ENCODE data around the gene RASL10A. TPM values are rescaled to one million over a fixed set of nuclear protein-coding genes. Genes with fewer than 3 reads are reported as not detected.

Gene RASL10A
- total RNA-seq, 1 experiment from 2014 or later, result 0.82 TPM

DNA sequence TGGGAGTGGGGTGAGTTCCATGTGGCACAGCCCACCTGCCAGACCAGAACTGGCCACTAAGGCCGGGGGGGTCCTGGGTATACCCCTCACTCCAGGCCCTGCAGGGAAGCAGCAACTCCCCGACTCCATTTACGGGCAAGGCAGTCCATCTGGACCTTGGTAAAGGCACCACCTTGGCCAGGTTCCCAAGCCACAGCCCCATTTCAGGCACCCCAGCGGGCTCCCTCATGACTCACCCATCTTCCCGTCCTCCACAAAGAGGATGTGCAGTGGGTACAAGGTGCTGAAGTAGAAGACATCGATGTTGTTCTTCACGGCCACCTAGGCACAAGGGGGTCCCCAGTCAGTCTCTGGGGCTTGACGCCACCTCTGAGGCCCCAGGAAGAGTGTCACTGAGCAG lies 15.7 kb upstream of the RASL10A start:
- Mint-ChIP-seq H3K27me3 (ENCODE audit: insufficient read depth, unreplicated experiment) (no peaks in the 10 kb centered on the region), H3K36me3 (ENCODE audit: insufficient read depth, unreplicated experiment) (peaks cover 37% of the 10 kb centered on the region), H3K4me1 (ENCODE audit: insufficient read depth, unreplicated experiment) (peaks cover 5% of the 10 kb centered on the region), H3K9me3 (ENCODE audit: unreplicated experiment) (no peaks in the 10 kb centered on the region), H3K4me3 (ENCODE audit: unreplicated experiment) (no peak overlapping the region), H3K27ac (ENCODE audit: low read depth, unreplicated experiment) (no peak overlapping the region)
- peak; percentile 58 for DNase-seq (ENCODE audit: unreplicated experiment)
- no TSS peak for BruUV-seq (replicated peaks)
- TF ChIP-seq, protein P1, sequence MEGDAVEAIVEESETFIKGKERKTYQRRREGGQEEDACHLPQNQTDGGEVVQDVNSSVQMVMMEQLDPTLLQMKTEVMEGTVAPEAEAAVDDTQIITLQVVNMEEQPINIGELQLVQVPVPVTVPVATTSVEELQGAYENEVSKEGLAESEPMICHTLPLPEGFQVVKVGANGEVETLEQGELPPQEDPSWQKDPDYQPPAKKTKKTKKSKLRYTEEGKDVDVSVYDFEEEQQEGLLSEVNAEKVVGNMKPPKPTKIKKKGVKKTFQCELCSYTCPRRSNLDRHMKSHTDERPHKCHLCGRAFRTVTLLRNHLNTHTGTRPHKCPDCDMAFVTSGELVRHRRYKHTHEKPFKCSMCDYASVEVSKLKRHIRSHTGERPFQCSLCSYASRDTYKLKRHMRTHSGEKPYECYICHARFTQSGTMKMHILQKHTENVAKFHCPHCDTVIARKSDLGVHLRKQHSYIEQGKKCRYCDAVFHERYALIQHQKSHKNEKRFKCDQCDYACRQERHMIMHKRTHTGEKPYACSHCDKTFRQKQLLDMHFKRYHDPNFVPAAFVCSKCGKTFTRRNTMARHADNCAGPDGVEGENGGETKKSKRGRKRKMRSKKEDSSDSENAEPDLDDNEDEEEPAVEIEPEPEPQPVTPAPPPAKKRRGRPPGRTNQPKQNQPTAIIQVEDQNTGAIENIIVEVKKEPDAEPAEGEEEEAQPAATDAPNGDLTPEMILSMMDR (IDR thresholded peaks at IDR 0.05; ENCODE audit: unreplicated experiment), result no peak
- CTCF ChIA-PET, result no interaction called here
- intact Hi-C loops (cut with micrococcal nuclease), result no loop called here
- POLR2A ChIA-PET, result no interaction called here

DNA sequence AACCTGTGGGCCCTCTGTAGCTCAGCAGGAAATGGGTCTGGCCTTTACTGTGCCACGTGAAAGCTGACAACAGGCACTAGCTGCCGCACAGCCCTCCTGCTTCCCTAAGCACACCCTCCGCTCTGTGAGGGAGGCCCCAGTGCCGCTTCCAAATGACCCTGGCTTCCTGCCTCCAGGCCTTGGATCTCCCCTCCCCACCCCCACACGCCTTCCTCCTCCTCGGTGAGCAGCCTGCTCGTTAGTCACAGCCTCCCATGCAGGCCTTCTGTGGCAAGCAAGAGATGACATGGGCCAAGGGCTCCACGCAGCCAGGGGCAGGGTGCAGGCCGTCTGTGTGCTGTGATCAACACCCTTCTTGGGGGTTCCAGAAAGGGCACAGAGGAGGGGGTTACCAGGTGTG lies 15.3 kb upstream of the RASL10A start:
- intact Hi-C loops (cut with micrococcal nuclease), result no loop called here
- Mint-ChIP-seq H3K4me1 (ENCODE audit: insufficient read depth, unreplicated experiment) (peaks cover 5% of the 10 kb centered on the region), H3K36me3 (ENCODE audit: insufficient read depth, unreplicated experiment) (peaks cover 38% of the 10 kb centered on the region), H3K27ac (ENCODE audit: low read depth, unreplicated experiment) (no peak overlapping the region), H3K9me3 (ENCODE audit: unreplicated experiment) (no peaks in the 10 kb centered on the region), H3K27me3 (ENCODE audit: insufficient read depth, unreplicated experiment) (no peaks in the 10 kb centered on the region), H3K4me3 (ENCODE audit: unreplicated experiment) (no peak overlapping the region)
- ChIA-PET CTCF (no interaction called here), POLR2A (interaction anchor here (1.2 kb wide), 1 partner anchor 18 kb away, joined by 4 read pairs; no protein-coding TSS in a partner anchor)
- TF ChIP-seq, protein P1 (IDR thresholded peaks at IDR 0.05; ENCODE audit: unreplicated experiment), result no peak
- no peak for DNase-seq (ENCODE audit: unreplicated experiment)
- BruUV-seq (replicated peaks), result no TSS peak

DNA sequence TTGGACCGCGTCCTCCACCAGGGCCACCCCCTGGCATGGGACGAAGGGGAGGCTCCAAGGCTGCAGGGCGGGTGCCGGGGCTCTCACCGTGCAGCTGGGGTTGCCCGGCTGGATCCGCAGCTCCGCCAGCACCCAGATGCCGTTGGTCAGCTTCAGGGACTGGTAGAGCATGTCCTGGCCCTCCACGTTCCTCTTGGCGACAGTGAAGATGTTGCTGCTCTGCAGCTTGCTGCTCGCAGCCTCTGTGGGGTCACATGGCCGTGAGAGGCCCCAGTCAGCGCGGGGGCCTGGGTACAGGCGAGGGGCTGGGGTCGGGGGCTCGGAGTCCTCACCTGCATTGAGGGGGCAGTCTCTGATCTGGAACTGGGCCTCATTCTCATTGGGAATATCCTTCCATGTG lies 14.8 kb upstream of the RASL10A start:
- intact Hi-C loops (cut with micrococcal nuclease), result no loop called here
- ChIA-PET CTCF (no interaction called here), POLR2A (interaction anchor here (0.7 to 1.2 kb wide), 2 partner anchors 19 to 24 kb away, joined by 3 to 4 read pairs; partner anchors contain the start of gene GAS2L1)
- H3K27ac Mint-ChIP-seq (ENCODE audit: low read depth, unreplicated experiment), result no peak overlapping the region
- H3K9me3 Mint-ChIP-seq (ENCODE audit: unreplicated experiment), result no peaks in the 10 kb centered on the region
- peaks cover 42% of the 10 kb centered on the region for H3K36me3 Mint-ChIP-seq (ENCODE audit: insufficient read depth, unreplicated experiment)
- no TSS peak for BruUV-seq (replicated peaks)
- H3K27me3 Mint-ChIP-seq (ENCODE audit: insufficient read depth, unreplicated experiment), result no peaks in the 10 kb centered on the region
- no peak overlapping the region for H3K4me3 Mint-ChIP-seq (ENCODE audit: unreplicated experiment)
- no peak for DNase-seq (ENCODE audit: unreplicated experiment)
- TF ChIP-seq, protein P1 (IDR thresholded peaks at IDR 0.05; ENCODE audit: unreplicated experiment), result no peak
- H3K4me1 Mint-ChIP-seq (ENCODE audit: insufficient read depth, unreplicated experiment), result peaks cover 5% of the 10 kb centered on the region

DNA sequence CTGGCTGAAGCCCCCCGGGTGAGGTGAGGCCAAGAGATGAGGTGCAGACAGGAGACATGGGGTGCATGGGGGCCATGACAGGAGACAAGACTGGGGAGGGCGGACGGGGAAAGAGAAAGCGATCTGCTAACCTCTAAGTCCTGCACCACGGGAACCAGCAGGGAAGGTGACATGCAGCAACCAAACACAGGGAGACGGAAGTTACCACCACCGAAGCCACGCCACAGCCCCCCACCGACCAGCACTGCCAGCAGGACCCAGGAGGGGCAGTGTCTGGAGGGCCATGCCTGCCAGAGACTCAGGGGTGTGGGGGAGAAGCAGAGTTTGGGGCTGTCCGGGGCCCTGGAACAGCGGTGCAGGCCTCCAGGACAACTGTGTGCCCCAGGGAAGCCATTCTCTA lies 14.1 kb upstream of the RASL10A start:
- TF ChIP-seq, protein P1 (IDR thresholded peaks at IDR 0.05; ENCODE audit: unreplicated experiment), result no peak
- no TSS peak for BruUV-seq (replicated peaks)

More for the DNA sequence above, 14.1 kb upstream of the RASL10A start:
- H3K36me3 Mint-ChIP-seq (ENCODE audit: insufficient read depth, unreplicated experiment), result peaks cover 42% of the 10 kb centered on the region
- no peak for DNase-seq (ENCODE audit: unreplicated experiment)
- H3K4me1 Mint-ChIP-seq (ENCODE audit: insufficient read depth, unreplicated experiment), result peaks cover 5% of the 10 kb centered on the region
- no peaks in the 10 kb centered on the region for H3K9me3 Mint-ChIP-seq (ENCODE audit: unreplicated experiment)
- intact Hi-C loops (cut with micrococcal nuclease), result no loop called here
- H3K27ac Mint-ChIP-seq (ENCODE audit: low read depth, unreplicated experiment), result no peak overlapping the region
- ChIA-PET POLR2A (interaction anchor here (0.7 to 1.2 kb wide), 2 partner anchors 19 to 23 kb away, joined by 3 to 4 read pairs; partner anchors contain the start of gene GAS2L1), CTCF (no interaction called here)
- no peak overlapping the region for H3K4me3 Mint-ChIP-seq (ENCODE audit: unreplicated experiment)
- H3K27me3 Mint-ChIP-seq (ENCODE audit: insufficient read depth, unreplicated experiment), result no peaks in the 10 kb centered on the region
